Thyroid gland (tissue), 4 donors: ENCODE measurements around the gene LPCAT1. TPM values are rescaled to one million over a fixed set of nuclear protein-coding genes. Genes with fewer than 3 reads are reported as not detected.
"Not testable (repeated sequence)": the region's sequence is repeated elsewhere in the genome, so short reads cannot be mapped to it uniquely, and the experiment has no call there.

Experiments used
- DNase-seq, 2 donors: peaks; one replicate each; pipeline ENCODE4 v3.0.0-alpha.2; 2019
- H3K27ac ChIP-seq, 3 donors: fragments of 200-600 bp; sonication (generic); 1 replicate in 2 of 3; 2 replicates in 1 of 3; pipeline ENCODE4 v1.5.1; 2016 to 2019; ENCODE audit warnings: mild to moderate bottlenecking in 1 of 3, moderate library complexity in 1 of 3
- H3K27me3 ChIP-seq: fragments of 200-600 bp; sonication (generic); one replicate; pipeline ENCODE4 v1.5.1; 2019
- H3K36me3 ChIP-seq, 2 donors: fragments of 200-600 bp; sonication (generic); one replicate each; pipeline ENCODE4 v1.5.1; 2016 to 2019
- H3K4me1 ChIP-seq, 2 donors: fragments of 200-600 bp; sonication (generic); one replicate each; pipeline ENCODE4 v1.5.1; 2017 to 2019
- H3K4me3 ChIP-seq, 3 donors: fragments of 200-600 bp; sonication (generic); replicated peaks in 1 of 3; 1 replicate in 2 of 3; 2 replicates in 1 of 3; pipeline ENCODE4 v1.5.1; 2016; ENCODE audit warnings: mild to moderate bottlenecking in 1 of 3
- H3K9me3 ChIP-seq: fragments of 200-600 bp; sonication (generic); one replicate; pipeline ENCODE4 v1.5.1; 2017
- POLR2A ChIP-seq, 2 donors: fragments of 450-650 bp; IDR thresholded peaks; one replicate each; pipeline ENCODE4 v1.6.1; 2017; ENCODE audit warnings: antibody characterized with exemption in 2 of 2, mild to moderate bottlenecking in 2 of 2, moderate library complexity in 1 of 2
- WGBS, 2 donors: methylation state at CpG; one replicate each; pipeline ENCODE4 v1.1.5; 2017; 5-methylcytosine and 5-hydroxymethylcytosine counted together
- intact Hi-C: fragments of 100-400 bp; cut with DNase I; formaldehyde crosslinking; loops from one replicate; pipeline ENCODE4 v1.15.1; 2023
- total RNA-seq, 4 donors: library from RNA; depleted of rRNA; stranded (reverse); fragments of >200 nt; gene quantifications; one replicate each; pipeline ENCODE4 v1.2.3, GENCODE V29; 2016
- TF ChIP-seq, protein P1 (sequence below), 6 experiments: fragments of 200-600 bp in 3 of 6; fragments of 450-650 bp in 3 of 6; sonication (generic) in 3 of 6; IDR thresholded peaks; one replicate each; pipeline ENCODE4 v1.5.1; 2016 to 2019; ENCODE audit warnings: antibody characterized with exemption in 6 of 6, mild to moderate bottlenecking in 2 of 6, inconsistent platforms in 1 of 6, moderate library complexity in 1 of 6

The LPCAT1 gene
- total RNA-seq, 4 donors from 2014 or later: 30.9 to 35.7 (median 33.3) TPM

DNA sequence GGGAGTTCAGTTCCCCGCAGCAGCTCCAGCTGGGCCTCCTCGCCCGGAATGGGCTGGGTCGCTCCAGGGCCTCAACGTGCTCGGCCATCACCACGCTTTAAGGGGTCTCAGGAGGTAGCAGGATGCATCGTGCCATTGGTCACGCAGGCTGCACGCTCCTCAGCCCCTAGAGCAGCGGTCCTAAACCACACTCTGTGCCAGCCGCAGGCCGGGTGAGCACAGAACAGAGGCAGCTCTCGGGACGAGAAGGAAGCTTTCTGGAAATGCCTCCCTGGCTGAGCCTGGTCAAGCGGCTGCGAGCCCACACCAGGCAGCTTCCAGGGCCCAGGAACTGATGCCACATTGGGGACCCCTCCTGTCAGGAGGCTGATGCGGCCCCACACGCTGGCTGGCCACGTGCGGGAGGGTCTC, 39.3 kb upstream of the LPCAT1 start:
- Histone ChIP-seq H3K27ac (no peak overlapping the region), H3K4me3 (no peak overlapping the region), H3K9me3 (no peaks in the 10 kb centered on the region), H3K4me1 (peaks cover 6 to 10% of the 10 kb centered on the region in 2 donors), H3K36me3 (no peaks in the 10 kb centered on the region), H3K27me3 (no peaks in the 10 kb centered on the region)
- 71 to 75% methylated on average over 16 of the region's 21 CpGs for WGBS, 2 donors
- intact Hi-C loops: no loop called here
- no peak for DNase-seq
- no peak for TF ChIP-seq POLR2A (IDR thresholded peaks at IDR 0.05)
- TF ChIP-seq, protein P1, sequence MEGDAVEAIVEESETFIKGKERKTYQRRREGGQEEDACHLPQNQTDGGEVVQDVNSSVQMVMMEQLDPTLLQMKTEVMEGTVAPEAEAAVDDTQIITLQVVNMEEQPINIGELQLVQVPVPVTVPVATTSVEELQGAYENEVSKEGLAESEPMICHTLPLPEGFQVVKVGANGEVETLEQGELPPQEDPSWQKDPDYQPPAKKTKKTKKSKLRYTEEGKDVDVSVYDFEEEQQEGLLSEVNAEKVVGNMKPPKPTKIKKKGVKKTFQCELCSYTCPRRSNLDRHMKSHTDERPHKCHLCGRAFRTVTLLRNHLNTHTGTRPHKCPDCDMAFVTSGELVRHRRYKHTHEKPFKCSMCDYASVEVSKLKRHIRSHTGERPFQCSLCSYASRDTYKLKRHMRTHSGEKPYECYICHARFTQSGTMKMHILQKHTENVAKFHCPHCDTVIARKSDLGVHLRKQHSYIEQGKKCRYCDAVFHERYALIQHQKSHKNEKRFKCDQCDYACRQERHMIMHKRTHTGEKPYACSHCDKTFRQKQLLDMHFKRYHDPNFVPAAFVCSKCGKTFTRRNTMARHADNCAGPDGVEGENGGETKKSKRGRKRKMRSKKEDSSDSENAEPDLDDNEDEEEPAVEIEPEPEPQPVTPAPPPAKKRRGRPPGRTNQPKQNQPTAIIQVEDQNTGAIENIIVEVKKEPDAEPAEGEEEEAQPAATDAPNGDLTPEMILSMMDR (IDR thresholded peaks at IDR 0.05): no peak

GRCh38 chr5:1562599-1562998, 38.8 kb upstream of the LPCAT1 start:
- DNase-seq: no peak
- Histone ChIP-seq H3K4me3 (no peak overlapping the region), H3K4me1 (peaks cover under 1 to 5% of the 10 kb centered on the region in 2 donors), H3K36me3 (no peaks in the 10 kb centered on the region), H3K27ac (no peak overlapping the region), H3K9me3 (no peaks in the 10 kb centered on the region), H3K27me3 (no peaks in the 10 kb centered on the region)
- 90 to 93% methylated on average over 5 of the region's 5 CpGs for WGBS, 2 donors
- intact Hi-C loops: no loop called here
- TF ChIP-seq POLR2A (IDR thresholded peaks at IDR 0.05): no peak
- TF ChIP-seq, protein P1 (IDR thresholded peaks at IDR 0.05): no peak

- H3K9me3 ChIP-seq: no peaks in the 10 kb centered on the region
- DNase-seq: no peak
- 77 to 85% methylated on average over 10 of the region's 10 CpGs for WGBS, 2 donors
- intact Hi-C loops: no loop called here
- no peaks in the 10 kb centered on the region for H3K36me3 ChIP-seq
- no peak overlapping the region for H3K4me3 ChIP-seq
- H3K27me3 ChIP-seq: no peaks in the 10 kb centered on the region
- TF ChIP-seq, protein P1 (IDR thresholded peaks at IDR 0.05): no peak
- TF ChIP-seq POLR2A (IDR thresholded peaks at IDR 0.05): no peak
- no peaks in the 10 kb centered on the region for H3K4me1 ChIP-seq
- H3K27ac ChIP-seq: no peak overlapping the region
Measured at GRCh38 chr5:1561402-1561929, 37.7 kb upstream of the LPCAT1 start.

- H3K4me3 ChIP-seq, H3K27ac ChIP-seq, H3K9me3 ChIP-seq, H3K27me3 ChIP-seq, intact Hi-C loops, DNase-seq, H3K4me1 ChIP-seq, H3K36me3 ChIP-seq: not testable (repeated sequence)
- WGBS, 2 donors: 88 to 90% methylated on average over 13 of the region's 13 CpGs
Measured at GRCh38 chr5:1560499-1560898, 36.7 kb upstream of the LPCAT1 start.

DNA sequence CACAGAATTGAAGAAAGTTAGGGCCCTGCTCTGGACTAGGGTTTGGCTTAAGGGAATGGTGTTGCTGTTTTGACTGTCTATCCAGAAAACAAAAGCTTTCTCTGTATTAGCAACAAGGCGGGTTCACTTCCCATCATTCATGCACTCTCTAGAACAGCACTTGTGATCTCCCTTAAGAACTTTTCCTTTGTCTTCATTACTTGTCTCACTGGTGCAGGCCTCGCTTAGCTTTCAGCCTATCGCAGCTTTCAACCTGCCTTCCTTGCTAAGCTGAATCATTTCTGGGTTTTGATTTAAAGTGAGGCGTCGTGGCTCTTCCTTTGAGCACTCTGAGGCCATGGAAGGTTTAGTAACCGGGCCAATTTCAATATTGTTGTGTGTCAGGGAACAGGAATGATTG, 35.2 kb upstream of the LPCAT1 start:
- Histone ChIP-seq H3K4me1 (peaks cover 0 to 4% of the 10 kb centered on the region in 2 donors), H3K9me3 (no peaks in the 10 kb centered on the region), H3K27ac (no peak overlapping the region), H3K36me3 (no peaks in the 10 kb centered on the region), H3K27me3 (no peaks in the 10 kb centered on the region), H3K4me3 (no peak overlapping the region)
- TF ChIP-seq, protein P1 (IDR thresholded peaks at IDR 0.05): no peak
- TF ChIP-seq POLR2A (IDR thresholded peaks at IDR 0.05): no peak
- 76 to 87% methylated on average over 6 of the region's 6 CpGs for WGBS, 2 donors
- no peak for DNase-seq
- intact Hi-C loops: no loop called here
